HepG2 (cell line): ENCODE data around the gene CYP19A1. TPM values are rescaled to one million over a fixed set of nuclear protein-coding genes. Genes with fewer than 3 reads are reported as not detected.
A peak's percentile ranks its signal among the peaks of the same experiment; 100 is the strongest.

Experiments used
- ASH2L ChIP-seq: fragments of 300-600, 200-600 bp; sonication (generic); IDR thresholded peaks from 2 replicates; pipeline ENCODE4 v1.7.0; 2017; ENCODE audit warnings: low read depth, mild to moderate bottlenecking, moderate library complexity, mixed read lengths, low read length; ENCODE audit not compliant: insufficient read length
- DMAP1 ChIP-seq: IDR thresholded peaks from 2 replicates; pipeline ENCODE4 v1.6.1; 2016
- FOXP1 ChIP-seq, 2 experiments: fragments of 450-650 bp in 1 of 2; IDR thresholded peaks; 2 replicates each; pipeline ENCODE4 v1.6.1; 2017 to 2018; ENCODE audit warnings: antibody characterized with exemption in 1 of 2
- GATAD1 ChIP-seq: IDR thresholded peaks from 2 replicates; pipeline ENCODE4 v1.6.1; 2016; ENCODE audit warnings: missing genetic modification reagents, missing compliant biosample characterization
- MATR3 ChIP-seq: sonication (generic); formaldehyde crosslinking; IDR thresholded peaks from 2 replicates; pipeline ENCODE4 v1.4.0; 2020; ENCODE audit warnings: missing genetic modification reagents
- NR2F1 ChIP-seq, 2 experiments: fragments of 450-650 bp in 1 of 2; formaldehyde crosslinking in 1 of 2; IDR thresholded peaks; 2 replicates each; pipeline versions ENCODE4 v1.5.0 to v1.6.1; 2016 to 2020; ENCODE audit warnings: mild to moderate bottlenecking in 1 of 2, missing compliant biosample characterization in 1 of 2, missing genetic modification reagents in 1 of 2, moderate library complexity in 1 of 2
- REL ChIP-seq: sonication (generic); formaldehyde crosslinking; conservative IDR thresholded peaks from 2 replicates; pipeline ENCODE4 v1.8.0; 2022; ENCODE audit warnings: mild to moderate bottlenecking, missing genetic modification reagents, moderate library complexity
- RFX1 ChIP-seq: fragments of 450-650 bp; IDR thresholded peaks from 2 replicates; pipeline ENCODE4 v1.6.1; 2017
- ZNF333 ChIP-seq: sonication (generic); formaldehyde crosslinking; IDR thresholded peaks from 2 replicates; pipeline ENCODE4 v1.4.0; 2020; ENCODE audit warnings: mild to moderate bottlenecking, missing genetic modification reagents, borderline replicate concordance
- ZNF432 ChIP-seq: sonication (generic); formaldehyde crosslinking; IDR thresholded peaks from 2 replicates; pipeline ENCODE4 v1.5.0; 2020; ENCODE audit warnings: missing genetic modification reagents, mild to moderate bottlenecking, borderline replicate concordance
- ZNF501 ChIP-seq: sonication (generic); formaldehyde crosslinking; IDR thresholded peaks from 2 replicates; pipeline ENCODE4 v1.5.1; 2020; ENCODE audit warnings: mild to moderate bottlenecking, moderate library complexity, missing genetic modification reagents
- ZNF878 ChIP-seq: sonication (generic); formaldehyde crosslinking; IDR thresholded peaks from 2 replicates; pipeline ENCODE4 v1.8.1; 2023; ENCODE audit warnings: mild to moderate bottlenecking, missing genetic modification reagents, moderate library complexity
- ZSCAN31 ChIP-seq: sonication (generic); formaldehyde crosslinking; IDR thresholded peaks from 2 replicates; pipeline ENCODE4 v1.5.0; 2020; ENCODE audit warnings: low read depth, mild to moderate bottlenecking, missing genetic modification reagents
- polyA plus RNA-seq, 8 experiments: library from polyadenylated mRNA; depleted of rRNA in 3 of 8; stranded (reverse) in 7 of 8; unstranded in 1 of 8; fragments of >200 nt; fragmentation: Illumina TruSeq in 4 of 8; extraction: Trizol in 4 of 8; gene quantifications; 2 replicates each; pipeline versions ENCODE4 v1.2.1 to v1.2.3, GENCODE V29; 2011 to 2016; ENCODE audit warnings: low read depth in 4 of 8, missing spikeins in 1 of 8, mixed read lengths in 1 of 8; ENCODE audit not compliant: insufficient read depth in 1 of 8
- total RNA-seq, 5 experiments: library from RNA; depleted of rRNA; stranded (reverse); fragments of >200 nt; fragmentation: Illumina TruSeq; extraction: Trizol; gene quantifications; 2 replicates each; pipeline ENCODE4 v1.2.3, GENCODE V29; 2016; ENCODE audit warnings: low read depth in 1 of 5
- TF ChIP-seq, protein P1 (sequence below): sonication (generic); formaldehyde crosslinking; IDR thresholded peaks from 2 replicates; pipeline ENCODE4 v1.5.1; 2020; ENCODE audit warnings: missing genetic modification reagents, mild to moderate bottlenecking, borderline replicate concordance
- TF ChIP-seq, protein P2 (sequence below): sonication (generic); formaldehyde crosslinking; IDR thresholded peaks from 2 replicates; pipeline ENCODE4 v1.4.0; 2020; ENCODE audit warnings: missing genetic modification reagents
- TF ChIP-seq, protein P3 (sequence below): sonication (generic); IDR thresholded peaks from 2 replicates; pipeline ENCODE4 v1.6.1; 2016; ENCODE audit warnings: low read depth, borderline replicate concordance
- TF ChIP-seq, protein P4 (sequence below): sonication (generic); formaldehyde crosslinking; IDR thresholded peaks from 2 replicates; pipeline ENCODE4 v1.4.0; 2020; ENCODE audit warnings: low read depth, missing genetic modification reagents
- TF ChIP-seq, protein P5 (sequence below): sonication (generic); formaldehyde crosslinking; IDR thresholded peaks from 2 replicates; pipeline ENCODE4 v1.4.0; 2020; ENCODE audit warnings: missing genetic modification reagents, low read depth, mild to moderate bottlenecking, borderline replicate concordance
- TF ChIP-seq, protein P6 (sequence below): sonication (generic); formaldehyde crosslinking; IDR thresholded peaks from 2 replicates; pipeline ENCODE4 v1.4.0; 2020; ENCODE audit warnings: missing genetic modification reagents; ENCODE audit errors: not compliant biosample characterization

The CYP19A1 gene
- total and polyA plus RNA-seq, 2 of the 13 experiments (the other 11 are each of a cell fraction or from before 2014, with no cell fraction given) = 10.9 to 23.0 TPM

DNA sequence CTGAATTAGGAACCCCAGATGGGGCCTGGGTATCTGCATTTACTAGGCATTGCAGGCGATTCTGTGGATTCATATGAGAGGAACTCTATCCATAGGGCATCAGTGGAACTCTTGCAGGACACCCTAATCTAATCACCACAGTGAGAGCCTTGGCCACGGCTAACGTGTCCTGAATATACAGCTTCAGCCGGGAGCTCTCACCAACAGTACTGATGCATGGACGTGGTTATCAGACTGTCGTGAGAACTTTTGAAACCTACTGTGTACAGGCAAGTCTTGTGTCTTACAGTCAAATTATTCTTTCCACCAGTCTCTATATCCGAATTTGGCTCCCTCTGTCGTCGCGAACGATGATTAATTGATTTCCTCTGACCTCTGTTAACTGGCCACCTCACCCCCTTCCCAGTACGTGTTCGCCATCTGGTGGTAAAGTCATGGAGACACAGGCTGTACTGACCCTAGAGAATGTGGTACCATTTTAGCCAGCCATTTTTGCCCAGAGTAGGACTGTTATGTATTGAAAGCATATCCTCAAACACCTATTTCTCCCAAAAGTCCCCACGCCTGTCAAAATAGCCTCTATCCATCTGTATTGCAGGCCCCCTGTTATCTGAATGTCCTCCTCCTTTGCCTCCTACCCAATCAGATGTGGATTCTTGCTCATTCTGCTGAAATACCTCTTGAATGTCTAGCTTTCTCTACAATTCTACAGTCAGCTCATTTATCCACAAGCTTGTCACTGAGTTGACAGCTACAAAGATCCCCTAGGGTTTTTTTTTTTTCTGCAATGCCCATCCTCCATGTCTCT lies 42.8 kb upstream of the CYP19A1 start (continued):
- TF ChIP-seq, protein P1, sequence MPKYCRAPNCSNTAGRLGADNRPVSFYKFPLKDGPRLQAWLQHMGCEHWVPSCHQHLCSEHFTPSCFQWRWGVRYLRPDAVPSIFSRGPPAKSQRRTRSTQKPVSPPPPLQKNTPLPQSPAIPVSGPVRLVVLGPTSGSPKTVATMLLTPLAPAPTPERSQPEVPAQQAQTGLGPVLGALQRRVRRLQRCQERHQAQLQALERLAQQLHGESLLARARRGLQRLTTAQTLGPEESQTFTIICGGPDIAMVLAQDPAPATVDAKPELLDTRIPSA = no peak
- TF ChIP-seq, protein P2, sequence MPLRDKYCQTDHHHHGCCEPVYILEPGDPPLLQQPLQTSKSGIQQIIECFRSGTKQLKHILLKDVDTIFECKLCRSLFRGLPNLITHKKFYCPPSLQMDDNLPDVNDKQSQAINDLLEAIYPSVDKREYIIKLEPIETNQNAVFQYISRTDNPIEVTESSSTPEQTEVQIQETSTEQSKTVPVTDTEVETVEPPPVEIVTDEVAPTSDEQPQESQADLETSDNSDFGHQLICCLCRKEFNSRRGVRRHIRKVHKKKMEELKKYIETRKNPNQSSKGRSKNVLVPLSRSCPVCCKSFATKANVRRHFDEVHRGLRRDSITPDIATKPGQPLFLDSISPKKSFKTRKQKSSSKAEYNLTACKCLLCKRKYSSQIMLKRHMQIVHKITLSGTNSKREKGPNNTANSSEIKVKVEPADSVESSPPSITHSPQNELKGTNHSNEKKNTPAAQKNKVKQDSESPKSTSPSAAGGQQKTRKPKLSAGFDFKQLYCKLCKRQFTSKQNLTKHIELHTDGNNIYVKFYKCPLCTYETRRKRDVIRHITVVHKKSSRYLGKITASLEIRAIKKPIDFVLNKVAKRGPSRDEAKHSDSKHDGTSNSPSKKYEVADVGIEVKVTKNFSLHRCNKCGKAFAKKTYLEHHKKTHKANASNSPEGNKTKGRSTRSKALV (CRISPR knock-in tag) = no peak
- TF ChIP-seq ZNF432 (CRISPR knock-in tag) = no peak
- no peak for TF ChIP-seq MATR3
- TF ChIP-seq, protein P3, sequence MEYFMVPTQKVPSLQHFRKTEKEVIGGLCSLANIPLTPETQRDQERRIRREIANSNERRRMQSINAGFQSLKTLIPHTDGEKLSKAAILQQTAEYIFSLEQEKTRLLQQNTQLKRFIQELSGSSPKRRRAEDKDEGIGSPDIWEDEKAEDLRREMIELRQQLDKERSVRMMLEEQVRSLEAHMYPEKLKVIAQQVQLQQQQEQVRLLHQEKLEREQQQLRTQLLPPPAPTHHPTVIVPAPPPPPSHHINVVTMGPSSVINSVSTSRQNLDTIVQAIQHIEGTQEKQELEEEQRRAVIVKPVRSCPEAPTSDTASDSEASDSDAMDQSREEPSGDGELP = no peak
- TF ChIP-seq, protein P4, sequence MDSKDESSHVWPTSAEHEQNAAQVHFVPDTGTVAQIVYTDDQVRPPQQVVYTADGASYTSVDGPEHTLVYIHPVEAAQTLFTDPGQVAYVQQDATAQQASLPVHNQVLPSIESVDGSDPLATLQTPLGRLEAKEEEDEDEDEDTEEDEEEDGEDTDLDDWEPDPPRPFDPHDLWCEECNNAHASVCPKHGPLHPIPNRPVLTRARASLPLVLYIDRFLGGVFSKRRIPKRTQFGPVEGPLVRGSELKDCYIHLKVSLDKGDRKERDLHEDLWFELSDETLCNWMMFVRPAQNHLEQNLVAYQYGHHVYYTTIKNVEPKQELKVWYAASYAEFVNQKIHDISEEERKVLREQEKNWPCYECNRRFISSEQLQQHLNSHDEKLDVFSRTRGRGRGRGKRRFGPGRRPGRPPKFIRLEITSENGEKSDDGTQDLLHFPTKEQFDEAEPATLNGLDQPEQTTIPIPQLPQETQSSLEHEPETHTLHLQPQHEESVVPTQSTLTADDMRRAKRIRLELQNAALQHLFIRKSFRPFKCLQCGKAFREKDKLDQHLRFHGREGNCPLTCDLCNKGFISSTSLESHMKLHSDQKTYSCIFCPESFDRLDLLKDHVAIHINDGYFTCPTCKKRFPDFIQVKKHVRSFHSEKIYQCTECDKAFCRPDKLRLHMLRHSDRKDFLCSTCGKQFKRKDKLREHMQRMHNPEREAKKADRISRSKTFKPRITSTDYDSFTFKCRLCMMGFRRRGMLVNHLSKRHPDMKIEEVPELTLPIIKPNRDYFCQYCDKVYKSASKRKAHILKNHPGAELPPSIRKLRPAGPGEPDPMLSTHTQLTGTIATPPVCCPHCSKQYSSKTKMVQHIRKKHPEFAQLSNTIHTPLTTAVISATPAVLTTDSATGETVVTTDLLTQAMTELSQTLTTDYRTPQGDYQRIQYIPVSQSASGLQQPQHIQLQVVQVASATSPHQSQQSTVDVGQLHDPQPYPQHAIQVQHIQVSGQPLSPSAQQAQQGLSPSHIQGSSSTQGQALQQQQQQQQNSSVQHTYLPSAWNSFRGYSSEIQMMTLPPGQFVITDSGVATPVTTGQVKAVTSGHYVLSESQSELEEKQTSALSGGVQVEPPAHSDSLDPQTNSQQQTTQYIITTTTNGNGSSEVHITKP (CRISPR knock-in tag) = no peak
- TF ChIP-seq GATAD1 (CRISPR knock-in tag) = 0 out of 2 replicates have a peak, but pooled peaks have one; percentile 21
- TF ChIP-seq, protein P5, sequence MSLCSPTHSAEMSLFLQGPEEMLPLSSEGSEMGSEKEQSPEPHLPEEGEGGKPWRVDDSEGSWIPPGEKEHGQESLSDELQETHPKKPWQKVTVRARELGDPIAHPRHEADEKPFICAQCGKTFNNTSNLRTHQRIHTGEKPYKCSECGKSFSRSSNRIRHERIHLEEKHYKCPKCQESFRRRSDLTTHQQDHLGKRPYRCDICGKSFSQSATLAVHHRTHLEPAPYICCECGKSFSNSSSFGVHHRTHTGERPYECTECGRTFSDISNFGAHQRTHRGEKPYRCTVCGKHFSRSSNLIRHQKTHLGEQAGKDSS (CRISPR knock-in tag) = peak; percentile 79; the same call in 1 of the 2 replicates
- no peak for TF ChIP-seq ZNF333 (CRISPR knock-in tag)
- TF ChIP-seq REL = no peak
- TF ChIP-seq ZNF878 = no peak
- TF ChIP-seq FOXP1 (IDR thresholded peaks at IDR 0.05) = no peak
- TF ChIP-seq FOXP1 (CRISPR knock-in tag; IDR thresholded peaks at IDR 0.05) = no peak
- TF ChIP-seq NR2F1 (CRISPR knock-in tag; IDR thresholded peaks at IDR 0.05) = peak; percentile 34 to 66; a peak in 3 of 4 replicates
- TF ChIP-seq RFX1 = no peak
- no peak for TF ChIP-seq ASH2L
- TF ChIP-seq ZNF501 (CRISPR knock-in tag) = peak; percentile 48; the same call in 1 of the 2 replicates
- no peak for TF ChIP-seq DMAP1 (CRISPR knock-in tag)
- TF ChIP-seq ZSCAN31 = no peak
- TF ChIP-seq, protein P6, sequence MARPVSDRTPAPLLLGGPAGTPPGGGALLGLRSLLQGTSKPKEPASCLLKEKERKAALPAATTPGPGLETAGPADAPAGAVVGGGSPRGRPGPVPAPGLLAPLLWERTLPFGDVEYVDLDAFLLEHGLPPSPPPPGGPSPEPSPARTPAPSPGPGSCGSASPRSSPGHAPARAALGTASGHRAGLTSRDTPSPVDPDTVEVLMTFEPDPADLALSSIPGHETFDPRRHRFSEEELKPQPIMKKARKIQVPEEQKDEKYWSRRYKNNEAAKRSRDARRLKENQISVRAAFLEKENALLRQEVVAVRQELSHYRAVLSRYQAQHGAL (CRISPR knock-in tag) = no peak
